ENCODE results near the gene TJP3.

Gene TJP3

DNA sequence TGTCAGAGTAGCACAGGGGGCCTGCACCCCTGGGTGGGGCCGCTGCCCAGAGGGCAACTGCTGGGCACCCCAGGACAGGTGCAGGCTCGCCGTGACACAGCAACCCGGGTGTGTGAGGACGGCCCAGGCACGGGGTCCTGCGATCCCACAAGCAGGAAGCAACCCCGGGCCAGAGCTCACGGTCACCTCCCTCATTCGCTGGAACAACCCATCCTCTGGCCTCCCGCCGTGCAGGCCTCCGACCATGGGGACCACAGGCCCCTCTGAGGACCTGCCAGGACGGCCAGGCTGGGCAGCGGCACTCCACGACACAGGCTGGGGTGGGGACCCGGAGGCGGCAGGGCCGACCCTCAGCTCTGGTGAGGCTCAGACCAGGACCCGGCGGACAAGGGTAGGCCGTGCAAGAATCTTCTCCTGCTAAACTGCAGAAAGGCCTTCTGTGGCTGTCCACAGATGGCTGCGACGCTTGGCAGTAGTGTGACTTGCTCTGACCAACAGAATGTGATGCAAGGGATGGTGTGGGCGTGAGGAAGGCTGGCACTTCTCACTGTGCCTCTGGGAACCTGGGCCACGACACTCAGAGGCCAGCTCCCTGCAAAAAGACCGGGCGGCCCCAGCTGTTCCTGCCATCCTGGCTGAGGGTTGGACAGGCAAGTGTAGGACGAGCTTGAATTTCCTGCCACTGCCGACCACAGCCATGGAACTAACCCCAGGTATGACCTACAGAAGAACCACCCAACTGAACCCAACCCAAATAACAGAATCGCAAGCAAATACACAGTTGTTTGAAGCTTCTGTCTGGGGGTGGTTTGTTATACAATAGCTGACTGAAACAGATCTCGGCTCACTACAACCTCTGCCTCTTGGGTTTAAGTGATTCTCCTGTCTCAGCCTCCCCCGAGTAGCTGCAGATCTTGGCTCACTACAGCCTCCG lies 34.4 kb upstream of the TJP3 start:
- H3K4me3 ChIP-seq (ENCODE audit: low read depth, low read length), result no peak overlapping the region
- TF ChIP-seq, protein P1, sequence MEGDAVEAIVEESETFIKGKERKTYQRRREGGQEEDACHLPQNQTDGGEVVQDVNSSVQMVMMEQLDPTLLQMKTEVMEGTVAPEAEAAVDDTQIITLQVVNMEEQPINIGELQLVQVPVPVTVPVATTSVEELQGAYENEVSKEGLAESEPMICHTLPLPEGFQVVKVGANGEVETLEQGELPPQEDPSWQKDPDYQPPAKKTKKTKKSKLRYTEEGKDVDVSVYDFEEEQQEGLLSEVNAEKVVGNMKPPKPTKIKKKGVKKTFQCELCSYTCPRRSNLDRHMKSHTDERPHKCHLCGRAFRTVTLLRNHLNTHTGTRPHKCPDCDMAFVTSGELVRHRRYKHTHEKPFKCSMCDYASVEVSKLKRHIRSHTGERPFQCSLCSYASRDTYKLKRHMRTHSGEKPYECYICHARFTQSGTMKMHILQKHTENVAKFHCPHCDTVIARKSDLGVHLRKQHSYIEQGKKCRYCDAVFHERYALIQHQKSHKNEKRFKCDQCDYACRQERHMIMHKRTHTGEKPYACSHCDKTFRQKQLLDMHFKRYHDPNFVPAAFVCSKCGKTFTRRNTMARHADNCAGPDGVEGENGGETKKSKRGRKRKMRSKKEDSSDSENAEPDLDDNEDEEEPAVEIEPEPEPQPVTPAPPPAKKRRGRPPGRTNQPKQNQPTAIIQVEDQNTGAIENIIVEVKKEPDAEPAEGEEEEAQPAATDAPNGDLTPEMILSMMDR (conservative IDR thresholded peaks at IDR 0.05; ENCODE audit: low read depth, low read length), result no peak
- DNase-seq (ENCODE audit: low read depth), result no peak

DNA sequence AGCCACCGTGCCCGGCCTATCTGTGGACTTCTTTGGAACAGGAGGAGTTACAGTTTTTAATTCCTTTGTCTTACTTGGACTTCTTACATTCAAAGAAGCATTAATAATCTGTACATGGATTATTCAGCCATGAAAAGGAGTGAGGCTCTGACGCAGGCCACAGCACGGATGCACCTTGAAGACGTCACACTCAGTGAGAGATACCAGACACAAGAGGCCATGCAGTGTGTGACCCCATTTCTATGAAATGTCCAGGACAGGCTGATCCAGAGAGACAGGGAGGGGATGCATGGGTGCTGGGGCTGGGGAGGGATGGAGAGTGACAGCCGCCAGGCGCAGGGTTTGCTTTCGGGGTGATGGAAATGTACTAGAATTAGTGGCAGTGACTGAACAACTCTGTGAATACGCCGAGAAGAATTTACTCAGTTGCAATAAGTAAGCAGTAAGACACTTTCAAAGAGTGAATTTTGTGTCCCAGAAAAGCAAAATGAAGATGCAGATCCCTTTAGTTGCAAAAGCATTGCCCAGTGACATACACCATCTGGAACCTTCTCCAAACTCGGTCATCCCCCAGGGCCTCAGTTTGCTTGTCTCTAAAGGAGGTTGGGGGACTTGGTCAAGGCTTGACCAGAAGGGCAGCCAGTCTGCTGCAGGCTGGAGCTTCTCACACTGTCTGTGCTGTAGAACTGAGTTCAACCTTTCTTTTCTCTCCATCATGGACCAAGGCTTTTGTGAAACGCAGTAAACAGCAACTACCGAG lies 33.2 kb upstream of the TJP3 start:
- no peak for DNase-seq (ENCODE audit: low read depth)
- TF ChIP-seq, protein P1 (conservative IDR thresholded peaks at IDR 0.05; ENCODE audit: low read depth, low read length), result no peak
- H3K4me3 ChIP-seq (ENCODE audit: low read depth, low read length), result no peak overlapping the region

DNA sequence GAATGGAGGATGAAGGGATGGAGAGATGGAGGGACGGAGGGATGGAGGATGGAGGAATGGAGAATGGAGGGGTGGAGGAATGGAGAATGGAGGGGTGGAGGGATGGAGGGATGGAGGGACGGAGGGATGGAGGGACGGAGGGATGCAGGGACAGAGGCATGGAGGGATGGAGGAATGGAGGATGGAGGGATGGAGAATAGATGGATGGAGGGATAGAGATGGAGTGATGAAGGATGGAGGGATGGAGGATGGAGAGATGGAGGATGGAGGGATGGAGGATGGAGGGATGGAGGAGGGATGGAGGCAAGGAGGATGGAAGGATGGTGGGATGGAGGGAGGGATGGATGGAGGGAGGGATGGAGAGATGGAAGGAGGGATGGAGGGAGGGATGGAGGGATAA lies 30.0 kb upstream of the TJP3 start:
- TF ChIP-seq, protein P1 (conservative IDR thresholded peaks at IDR 0.05; ENCODE audit: low read depth, low read length), result no peak
- H3K4me3 ChIP-seq (ENCODE audit: low read depth, low read length), result no peak overlapping the region

DNA sequence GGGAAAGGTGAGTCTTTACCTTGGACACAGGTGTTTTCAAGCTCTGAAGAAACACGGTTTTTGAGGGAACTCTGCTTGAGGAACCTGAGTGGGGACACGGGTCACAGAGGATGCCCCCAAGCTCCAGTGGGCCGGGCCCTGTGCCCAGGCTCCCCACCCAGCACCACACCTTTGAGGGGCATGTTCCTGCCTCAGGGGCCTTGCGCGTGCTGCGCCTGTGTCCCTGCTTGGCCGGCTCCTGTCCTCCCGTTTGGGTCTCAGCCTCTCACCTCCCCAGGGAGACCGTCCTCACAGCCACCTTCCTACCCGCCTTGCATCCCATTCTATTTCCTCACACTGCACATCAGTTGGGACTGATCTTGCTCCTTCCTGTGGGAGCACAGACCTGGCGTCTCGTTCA lies 29.0 kb upstream of the TJP3 start:
- no peak overlapping the region for H3K4me3 ChIP-seq (ENCODE audit: low read depth, low read length)
- no peak for DNase-seq (ENCODE audit: low read depth)
- TF ChIP-seq, protein P1 (conservative IDR thresholded peaks at IDR 0.05; ENCODE audit: low read depth, low read length), result no peak

More for the DNA sequence above, 30.0 kb upstream of the TJP3 start:
- DNase-seq (ENCODE audit: low read depth), result no peak

DNA sequence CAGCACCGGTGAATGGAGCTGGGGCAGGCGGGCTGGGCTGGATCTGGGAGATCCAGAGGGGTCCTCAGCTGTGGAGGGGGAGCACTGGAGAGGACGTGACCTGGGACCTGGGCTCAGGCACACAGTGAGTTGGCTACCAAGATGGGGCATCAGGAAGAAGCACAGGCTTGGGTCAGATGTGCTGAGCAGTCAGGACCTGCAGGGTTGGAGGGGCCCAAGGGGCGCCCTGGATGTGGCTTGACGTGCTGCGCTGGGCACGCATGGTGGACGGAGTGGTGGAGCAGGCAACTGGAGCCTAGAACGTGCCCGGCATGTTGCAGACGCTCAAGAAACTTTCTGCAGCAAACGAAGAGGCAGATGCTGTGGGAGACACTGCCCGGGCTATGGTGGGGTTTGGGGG lies 28.6 kb upstream of the TJP3 start:
- no peak overlapping the region for H3K4me3 ChIP-seq (ENCODE audit: low read depth, low read length)
- TF ChIP-seq, protein P1 (conservative IDR thresholded peaks at IDR 0.05; ENCODE audit: low read depth, low read length), result no peak
- DNase-seq (ENCODE audit: low read depth), result no peak

DNA sequence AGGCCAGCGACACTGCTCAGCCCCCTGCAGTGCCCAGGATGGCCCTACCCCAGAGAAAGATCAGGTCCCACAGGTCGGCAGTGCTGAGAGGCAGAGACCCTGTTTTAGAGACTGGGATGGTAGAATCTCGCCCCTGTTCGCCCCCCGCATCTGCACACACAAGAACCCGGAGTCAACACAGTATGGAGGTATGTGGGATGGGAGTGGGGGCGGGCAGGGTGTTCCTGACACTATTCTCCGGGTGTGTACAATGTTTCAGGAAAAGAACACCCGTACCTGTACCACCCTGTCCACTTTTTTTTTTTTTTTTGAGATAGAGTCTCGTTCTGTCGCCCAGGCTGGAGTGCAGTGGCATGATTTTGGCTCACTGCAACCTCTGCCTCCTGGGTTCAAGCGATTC lies 27.2 kb upstream of the TJP3 start:
- DNase-seq (ENCODE audit: low read depth), result no peak
- H3K4me3 ChIP-seq (ENCODE audit: low read depth, low read length), result no peak overlapping the region
- TF ChIP-seq, protein P1 (conservative IDR thresholded peaks at IDR 0.05; ENCODE audit: low read depth, low read length), result no peak

Measured in choroid plexus epithelial cell (primary cell).